ENCODE measurements around the gene GDPD1. TPM values are rescaled to one million over a fixed set of nuclear protein-coding genes. Genes with fewer than 3 reads are reported as not detected.
"Not testable (repeated sequence)": the region's sequence is repeated elsewhere in the genome, so short reads cannot be mapped to it uniquely, and the experiment has no call there.

The GDPD1 gene
- total RNA-seq, 1 donor from 2014 or later: 3.2 TPM

- no peak for DNase-seq (ENCODE audit: low read depth, low spot score)
Observed at GRCh38 chr17:59244081-59244480, 23.8 kb downstream of the GDPD1 start.

- DNase-seq (ENCODE audit: low read depth, low spot score): no peak
Observed at GRCh38 chr17:59254742-59255141, 34.4 kb downstream of the GDPD1 start.

GRCh38 chr17:59257101-59257500, 36.8 kb downstream of the GDPD1 start:
- DNase-seq (ENCODE audit: low read depth, low spot score): no peak

- no peak for DNase-seq (ENCODE audit: low read depth, low spot score)
Observed at GRCh38 chr17:59260722-59261121, 40.4 kb downstream of the GDPD1 start.

GRCh38 chr17:59266745-59267144, 46.4 kb downstream of the GDPD1 start:
- no peak for DNase-seq (ENCODE audit: low read depth, low spot score)

- no peak for DNase-seq (ENCODE audit: low read depth, low spot score)
Observed at GRCh38 chr17:59267776-59268175, 47.5 kb downstream of the GDPD1 start.

- no peak for DNase-seq (ENCODE audit: low read depth, low spot score)
Observed at GRCh38 chr17:59275618-59276017, 55.3 kb downstream of the GDPD1 start.

GRCh38 chr17:59277031-59277430, 56.7 kb downstream of the GDPD1 start:
- no peak for DNase-seq (ENCODE audit: low read depth, low spot score)

GRCh38 chr17:59278406-59278805, 58.1 kb downstream of the GDPD1 start:
- no peak for DNase-seq (ENCODE audit: low read depth, low spot score)

GRCh38 chr17:59284317-59284716, 64.0 kb downstream of the GDPD1 start:
- DNase-seq (ENCODE audit: low read depth, low spot score): no peak

- peak; percentile 91 for DNase-seq (ENCODE audit: low read depth, low spot score)
Observed at GRCh38 chr17:59287452-59287851, 67.1 kb downstream of the GDPD1 start.

- no peak for DNase-seq (ENCODE audit: low read depth, low spot score)
Observed at GRCh38 chr17:59287891-59288290, 67.6 kb downstream of the GDPD1 start.

GRCh38 chr17:59289981-59290301, 69.6 kb downstream of the GDPD1 start:
- DNase-seq (ENCODE audit: low read depth, low spot score): no peak

GRCh38 chr17:59290302-59290998, 70.1 kb downstream of the GDPD1 start:
- DNase-seq (ENCODE audit: low read depth, low spot score): not testable (repeated sequence)

GRCh38 chr17:59292174-59292523, 71.8 kb downstream of the GDPD1 start:
- DNase-seq (ENCODE audit: low read depth, low spot score): peak; percentile 8

- DNase-seq (ENCODE audit: low read depth, low spot score): no peak
Observed at GRCh38 chr17:59296190-59296589, 75.9 kb downstream of the GDPD1 start.

- DNase-seq (ENCODE audit: low read depth, low spot score): no peak
Observed at GRCh38 chr17:59298521-59298920, 78.2 kb downstream of the GDPD1 start.

- peak; percentile 8 for DNase-seq (ENCODE audit: low read depth, low spot score)
Observed at GRCh38 chr17:59299400-59300092, 79.2 kb downstream of the GDPD1 start.

GRCh38 chr17:59300941-59301340, 80.6 kb downstream of the GDPD1 start:
- no peak for DNase-seq (ENCODE audit: low read depth, low spot score)

GRCh38 chr17:59304811-59305210, 84.5 kb downstream of the GDPD1 start:
- DNase-seq (ENCODE audit: low read depth, low spot score): no peak

- DNase-seq (ENCODE audit: low read depth, low spot score): no peak
Observed at GRCh38 chr17:59310263-59310920, 90.1 kb downstream of the GDPD1 start.

- DNase-seq (ENCODE audit: low read depth, low spot score): peak; percentile 36
Observed at GRCh38 chr17:59311051-59311468, 90.7 kb downstream of the GDPD1 start.

- not testable (repeated sequence) for DNase-seq (ENCODE audit: low read depth, low spot score)
Observed at GRCh38 chr17:59311521-59311920, 91.2 kb downstream of the GDPD1 start.

All from pulmonary artery endothelial cell (primary cell).